Measurements from ENCODE around the gene AVPI1.
A peak's percentile ranks its signal among the peaks of the same experiment; 100 is the strongest.
"Not testable (repeated sequence)": the region's sequence is repeated elsewhere in the genome, so short reads cannot be mapped to it uniquely, and the experiment has no call there.

Gene AVPI1

DNA sequence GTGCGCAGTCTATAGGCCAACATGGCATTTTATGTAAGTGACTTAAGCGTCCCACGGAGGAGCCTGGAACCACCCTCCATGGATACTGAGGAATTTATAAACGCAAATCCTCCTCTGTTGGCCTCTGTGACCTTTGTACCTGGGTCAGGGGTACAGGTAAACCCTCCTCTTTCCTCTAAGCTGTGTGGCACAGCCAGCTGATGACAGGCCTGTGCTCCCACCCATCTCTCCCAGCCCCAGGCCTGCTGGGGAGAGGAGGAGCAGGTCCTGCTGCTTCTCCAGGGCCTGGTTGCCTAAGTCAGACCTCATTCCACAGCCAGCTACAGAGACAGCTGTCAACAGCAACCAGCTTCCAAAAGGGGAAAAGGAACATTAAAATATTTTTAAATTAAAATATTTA is 5.0 kb downstream of the AVPI1 start:
- no peak for DNase-seq

DNA sequence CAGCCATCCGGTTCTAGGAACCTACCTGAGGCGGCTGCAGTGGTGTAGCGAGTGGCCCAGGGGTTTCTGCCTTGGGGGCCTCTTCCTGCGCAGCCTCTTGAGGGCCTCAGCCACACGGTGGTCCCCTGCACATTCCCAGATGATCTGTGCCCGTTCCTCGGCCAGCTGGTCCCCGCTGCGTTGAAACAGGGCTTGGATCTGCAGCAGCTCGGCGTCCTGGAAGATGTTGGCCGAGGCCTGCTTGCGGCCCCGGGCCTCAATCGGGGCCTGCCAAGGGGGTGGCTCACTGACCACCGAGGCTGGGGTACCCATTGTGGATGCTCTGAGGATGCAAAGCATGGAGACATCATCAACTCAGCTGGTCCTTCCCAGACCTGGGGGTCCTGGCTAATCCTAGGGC is 7.4 kb downstream of the AVPI1 start:
- no peak for DNase-seq

DNA sequence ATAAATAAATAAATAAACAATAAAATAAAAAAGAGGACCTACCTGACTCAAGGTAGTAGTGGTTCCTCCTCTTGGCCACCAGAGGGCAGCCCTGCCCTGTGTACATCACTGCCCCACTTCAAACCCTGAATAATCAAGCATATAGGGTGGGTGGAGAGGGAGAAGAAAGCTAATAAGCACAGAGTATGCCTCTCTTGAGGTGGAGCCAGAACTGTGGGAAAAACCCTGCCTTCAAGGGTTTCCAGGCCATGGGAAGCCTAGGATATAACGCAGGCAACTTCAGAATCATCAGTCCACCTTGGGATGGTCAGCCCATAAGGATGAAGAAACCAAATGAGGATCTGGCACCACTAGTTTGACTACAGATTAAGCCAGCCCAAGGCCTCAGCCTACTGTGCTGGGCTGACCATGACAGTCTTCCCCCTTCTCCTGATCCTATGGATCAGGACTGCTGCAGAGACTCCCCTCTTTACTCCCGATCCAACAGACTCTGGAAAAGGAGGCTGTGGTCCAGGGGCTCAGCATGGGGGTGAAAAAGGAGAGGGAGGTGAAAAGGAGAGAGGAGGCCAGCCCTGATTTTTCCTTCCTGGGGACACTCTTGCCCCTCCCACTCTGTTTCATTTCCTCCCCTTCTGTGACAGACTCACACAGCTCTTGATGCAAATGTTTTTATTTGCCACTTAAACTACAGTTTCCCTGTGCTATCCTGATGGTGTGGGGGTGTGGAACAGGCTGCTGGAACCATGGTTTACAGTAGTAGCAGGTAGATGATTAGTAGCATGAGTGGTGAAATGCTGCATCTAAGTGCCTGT is 10.1 kb downstream of the AVPI1 start:
- peak; percentile 26 to 32 for DNase-seq

DNA sequence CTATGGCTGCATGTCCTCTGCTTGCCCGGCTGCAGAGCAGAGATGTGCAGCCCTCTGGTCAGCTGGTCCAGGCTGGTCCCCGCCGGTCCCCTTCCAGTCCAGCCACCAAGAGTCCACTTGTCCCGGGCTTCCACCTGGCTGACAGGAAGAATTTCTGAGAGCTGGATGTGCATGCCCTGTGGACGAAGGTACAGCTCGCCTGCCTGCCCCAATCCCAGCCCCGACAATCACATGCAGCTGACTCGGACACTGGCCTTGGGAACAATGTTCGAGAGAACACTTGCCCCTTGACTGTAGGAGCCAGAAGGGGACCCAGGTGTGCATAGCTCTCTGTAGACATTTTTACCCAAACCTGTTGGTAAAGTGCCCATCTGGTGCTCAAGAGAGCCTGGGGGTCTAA is 11.8 kb downstream of the AVPI1 start:
- no peak for DNase-seq

DNA sequence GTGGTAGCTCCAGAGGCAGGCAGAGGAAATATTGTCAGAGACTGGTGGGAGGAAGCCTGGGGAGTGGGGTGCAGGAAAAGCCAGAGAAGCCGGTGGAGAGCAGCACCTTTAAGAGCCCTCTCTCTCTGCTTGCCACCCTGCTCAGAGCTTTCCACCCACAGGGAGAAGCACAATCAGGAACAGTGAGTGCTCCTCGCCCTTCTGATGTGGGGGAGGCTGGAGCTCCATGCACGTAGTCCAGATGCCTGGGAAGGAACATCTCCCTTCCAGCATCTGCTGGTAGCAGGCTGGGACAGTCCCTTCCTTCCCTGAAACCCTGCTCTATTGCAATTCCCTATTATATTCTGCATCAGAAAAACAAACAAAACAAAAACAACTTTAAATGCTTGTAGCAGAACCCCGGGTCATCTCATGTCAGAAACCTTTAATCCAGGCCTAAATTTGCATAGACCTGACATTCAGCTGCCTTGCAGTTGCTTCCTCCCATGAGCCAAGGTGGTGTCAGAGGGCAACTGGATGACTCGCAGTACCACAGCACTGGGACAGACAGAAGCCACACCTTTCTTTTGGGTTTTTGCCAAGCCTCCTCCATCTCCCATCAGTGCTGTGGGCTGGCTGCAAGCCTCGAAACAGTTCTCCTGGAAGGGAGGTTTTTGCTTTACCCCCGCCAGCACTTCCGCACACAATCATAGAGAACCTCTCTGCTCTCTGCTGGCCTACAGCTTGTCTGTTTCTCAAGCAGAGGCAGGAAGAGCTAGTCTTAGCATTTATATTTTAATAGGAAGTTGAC is 13.1 kb downstream of the AVPI1 start:
- no peak for DNase-seq

DNA sequence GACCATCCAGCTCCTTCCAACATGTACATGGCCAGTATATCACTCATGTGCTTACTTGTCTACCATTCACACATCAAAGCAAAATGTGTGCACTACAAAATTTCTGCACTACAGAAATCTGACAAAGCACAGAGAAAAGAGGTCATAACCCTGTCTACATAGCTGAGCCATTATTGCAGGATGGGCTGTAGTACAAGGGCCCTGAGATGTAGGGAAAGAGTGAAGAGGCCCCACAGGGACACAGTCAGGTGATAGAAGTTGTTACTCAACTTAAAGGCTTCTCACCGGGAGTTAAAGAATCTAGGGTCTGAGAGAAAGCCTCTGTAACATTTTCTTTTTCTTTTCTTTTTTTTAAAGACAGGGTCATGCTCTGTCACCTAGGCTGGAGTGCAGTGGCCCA is 17.5 kb downstream of the AVPI1 start:
- DNase-seq: no peak

DNA sequence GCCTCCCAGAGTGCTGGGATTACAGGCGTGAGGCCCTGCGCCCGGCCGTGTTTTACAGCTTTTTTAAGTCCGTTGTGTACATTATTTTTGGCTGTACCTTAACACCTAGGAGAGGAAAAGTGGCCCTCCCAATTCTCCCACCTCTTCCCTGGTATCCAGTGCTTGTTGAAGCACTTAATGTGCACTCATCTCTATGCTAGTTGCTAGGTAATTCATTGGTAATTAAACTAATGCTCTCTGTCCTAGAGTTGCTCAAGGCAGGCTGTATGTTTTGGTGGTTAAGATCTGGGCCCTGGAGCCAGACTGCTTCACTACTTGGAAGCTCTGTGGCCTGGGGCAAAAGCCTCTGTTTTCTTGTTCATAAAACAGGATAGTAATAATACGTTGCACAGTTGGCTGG is 19.6 kb downstream of the AVPI1 start:
- DNase-seq: no peak

DNA sequence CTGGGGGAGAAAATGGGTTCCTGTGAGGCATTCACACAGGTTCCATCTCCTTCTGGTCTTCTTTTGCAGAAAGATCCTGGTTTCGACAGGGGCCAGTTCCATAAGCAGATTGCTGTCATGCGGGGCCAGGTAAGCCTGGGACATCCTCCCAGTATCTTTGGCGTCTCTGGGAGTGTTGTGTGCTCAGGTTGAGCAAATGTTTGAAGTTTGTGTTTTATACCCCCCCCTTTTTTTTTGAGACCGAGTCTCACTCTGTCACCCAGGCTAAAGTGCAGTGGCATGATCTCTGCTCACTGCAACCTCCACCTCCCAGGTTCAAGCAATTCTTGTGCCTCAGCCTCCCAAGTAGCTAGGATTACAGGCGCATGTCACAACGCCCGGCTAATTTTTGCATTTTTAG is 20.0 kb downstream of the AVPI1 start:
- DNase-seq: no peak

DNA sequence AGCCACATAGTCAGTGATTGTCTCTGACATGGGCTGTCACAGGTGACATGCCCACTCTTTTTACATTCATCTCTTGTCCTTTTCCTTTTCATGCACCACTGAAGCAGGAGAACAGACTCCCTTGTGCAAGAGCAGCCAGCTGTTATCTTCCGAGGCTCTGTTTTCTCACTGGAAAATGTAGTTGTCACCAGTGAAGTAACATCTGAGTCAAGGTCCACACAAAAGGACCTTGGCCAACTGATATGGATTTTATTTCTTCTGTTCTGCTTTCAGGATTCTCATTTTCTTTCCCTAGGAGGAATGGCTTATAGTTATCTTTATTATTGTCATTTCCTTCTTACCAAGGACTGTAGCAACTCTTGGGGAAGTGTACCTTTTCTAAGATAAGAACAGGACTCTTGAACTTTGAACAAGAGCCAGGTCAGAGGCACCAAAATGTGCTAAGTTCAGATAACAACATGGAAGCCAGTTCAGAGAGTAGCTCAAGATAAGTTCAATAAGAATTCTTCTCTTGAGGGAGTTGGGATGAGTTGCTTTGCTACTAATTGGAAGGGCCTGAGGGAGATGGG is 22.7 kb downstream of the AVPI1 start:
- DNase-seq: no peak

DNA sequence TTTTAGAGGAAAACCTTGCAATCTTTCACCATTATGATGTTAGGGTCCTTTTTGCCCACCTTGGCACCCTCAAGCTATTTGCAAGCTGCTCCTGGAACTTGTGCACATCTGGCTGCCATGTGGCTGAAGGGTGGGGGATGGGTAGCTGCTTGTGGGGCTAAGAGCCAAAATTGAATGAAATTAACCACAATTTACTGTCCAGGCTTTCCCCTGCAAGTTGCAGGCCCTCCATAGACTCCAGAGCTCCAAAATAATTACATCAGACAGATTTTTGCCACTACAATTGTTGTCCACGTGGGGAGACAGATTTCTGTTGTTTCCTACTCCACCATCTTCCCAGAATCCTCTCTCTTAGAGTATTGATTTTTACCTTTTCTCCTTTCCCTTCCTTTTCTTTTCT is 27.5 kb downstream of the AVPI1 start:
- no peak for DNase-seq

DNA sequence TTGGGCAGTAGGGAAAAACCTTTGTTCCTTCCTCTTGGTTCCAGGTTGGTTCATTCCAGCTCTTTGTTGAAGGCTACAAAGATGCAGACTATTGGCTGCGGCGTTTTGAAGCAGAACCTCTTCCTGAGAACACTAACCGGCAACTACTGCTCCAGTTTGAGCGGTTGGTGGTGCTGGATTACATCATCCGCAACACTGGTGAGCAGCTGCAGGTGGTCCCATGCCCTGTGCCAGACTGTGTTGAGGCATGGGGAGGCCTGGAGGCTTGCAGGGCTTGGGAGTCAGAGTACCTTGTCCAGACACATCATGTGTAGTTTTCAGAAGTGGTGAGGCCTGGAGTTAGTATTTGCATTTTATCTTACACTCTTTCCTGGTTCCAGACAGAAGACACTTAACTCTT is 30.3 kb downstream of the AVPI1 start:
- DNase-seq: no peak

DNA sequence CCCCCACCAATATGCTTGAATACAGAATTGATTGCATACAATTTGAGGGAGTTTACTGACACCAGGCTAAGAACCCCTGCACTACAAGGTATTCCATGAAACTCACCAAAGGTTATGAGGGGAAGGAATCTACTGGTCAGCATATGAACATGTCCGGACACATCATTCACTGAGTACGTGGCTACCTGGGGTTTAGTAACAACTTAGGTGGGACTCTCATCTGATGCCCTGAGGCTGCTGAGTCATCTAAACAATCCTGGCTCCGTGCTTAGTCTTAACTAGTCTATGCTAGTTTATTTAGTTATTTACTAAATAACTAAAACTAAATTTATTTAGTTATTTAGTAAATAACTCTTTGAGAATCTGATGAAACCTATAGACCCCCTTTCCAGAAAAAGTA is 35.3 kb downstream of the AVPI1 start:
- no peak for DNase-seq

DNA sequence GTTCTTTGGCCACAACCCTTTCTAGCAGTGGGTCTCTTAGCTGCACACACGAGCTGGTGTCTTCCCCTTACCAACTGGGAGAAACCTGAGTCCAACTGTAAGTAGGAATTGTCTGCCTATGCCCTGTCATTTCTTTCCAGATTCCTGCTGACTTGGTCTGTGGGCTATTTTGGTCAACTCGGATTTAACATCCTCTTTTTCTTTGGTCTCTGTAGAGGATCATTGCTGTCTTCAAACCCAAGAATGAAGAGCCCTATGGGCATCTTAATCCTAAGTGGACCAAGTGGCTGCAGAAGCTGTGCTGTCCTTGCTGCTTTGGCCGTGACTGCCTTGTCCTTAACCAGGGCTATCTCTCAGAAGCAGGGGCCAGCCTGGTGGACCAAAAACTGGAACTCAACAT is 36.3 kb downstream of the AVPI1 start:
- no peak for DNase-seq

DNA sequence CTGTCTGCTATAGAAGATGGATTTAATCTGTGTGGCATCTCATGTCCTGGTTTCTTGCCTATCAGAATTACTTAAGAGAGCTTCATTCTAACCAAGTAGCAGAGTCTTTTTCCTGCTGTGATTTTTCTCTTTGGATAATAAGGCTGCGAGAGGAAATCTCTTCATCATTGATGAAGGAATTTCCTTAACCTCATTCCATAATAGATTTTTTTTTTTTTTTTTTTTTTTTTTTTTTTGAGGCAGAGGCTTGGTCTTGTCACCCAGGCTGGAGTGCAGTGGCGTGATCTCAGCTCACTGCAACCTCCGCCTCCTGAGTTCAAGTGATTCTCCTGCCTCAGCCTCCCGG is 37.7 kb downstream of the AVPI1 start:
- DNase-seq: not testable (repeated sequence)

DNA sequence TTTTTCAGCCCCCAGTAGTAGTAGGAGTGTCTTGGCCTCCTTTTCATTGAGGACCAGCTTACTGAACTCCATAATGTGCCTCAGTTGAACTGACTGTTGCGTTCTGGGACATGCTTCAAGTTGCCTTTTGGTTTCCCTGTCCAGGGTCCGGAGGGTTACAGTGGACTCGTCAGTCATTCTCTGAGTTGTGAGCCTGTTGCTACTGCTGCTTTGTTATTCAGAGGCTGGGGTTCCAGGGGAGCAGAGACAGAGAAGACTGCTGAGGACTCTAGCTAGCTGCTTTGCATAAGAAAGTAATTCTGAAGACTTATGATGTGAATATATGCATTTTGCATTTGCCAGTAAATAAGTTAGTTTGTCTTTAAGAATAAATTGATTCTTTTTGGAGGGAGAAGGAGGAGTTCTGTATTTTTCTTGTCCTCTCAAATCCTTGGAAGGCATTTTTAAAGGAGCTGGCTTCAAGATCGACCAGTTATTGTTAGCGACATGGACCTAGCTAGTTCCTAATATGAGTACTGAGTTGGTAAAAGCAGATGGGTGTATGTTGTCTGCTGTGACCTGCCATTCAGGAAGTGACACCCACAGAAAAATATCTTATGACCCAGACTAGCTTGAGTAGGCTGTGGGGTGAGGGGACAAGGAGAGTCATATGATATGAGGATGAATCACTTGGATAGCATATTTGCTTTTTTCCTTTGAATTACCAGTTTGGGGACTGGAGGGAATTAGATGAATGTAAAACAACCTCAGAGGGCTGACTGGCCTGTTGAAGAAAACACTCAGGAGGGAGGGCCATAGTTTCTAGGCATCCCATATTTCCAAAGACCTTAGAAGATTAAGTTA is 38.3 kb downstream of the AVPI1 start:
- DNase-seq: peak; percentile 13 to 19

DNA sequence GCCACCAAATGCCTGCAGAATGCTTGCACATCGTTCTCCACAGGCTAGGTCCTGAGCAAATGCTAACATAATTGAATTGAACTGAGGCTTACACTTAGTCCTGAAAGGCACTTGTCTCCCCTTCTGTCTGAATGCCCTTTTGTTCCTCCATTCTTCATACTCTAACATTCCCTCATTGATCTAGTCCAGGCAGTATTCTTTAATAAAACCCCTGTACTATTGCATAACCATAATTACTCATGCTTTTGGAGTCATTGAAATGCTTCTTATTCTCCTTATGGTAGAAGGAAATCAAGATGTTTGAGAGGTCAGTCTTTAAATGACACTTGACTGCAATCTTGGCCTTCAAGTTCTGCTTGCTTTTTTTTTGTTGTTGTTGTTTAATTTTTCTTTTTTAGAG is 39.5 kb downstream of the AVPI1 start:
- no peak for DNase-seq

DNA sequence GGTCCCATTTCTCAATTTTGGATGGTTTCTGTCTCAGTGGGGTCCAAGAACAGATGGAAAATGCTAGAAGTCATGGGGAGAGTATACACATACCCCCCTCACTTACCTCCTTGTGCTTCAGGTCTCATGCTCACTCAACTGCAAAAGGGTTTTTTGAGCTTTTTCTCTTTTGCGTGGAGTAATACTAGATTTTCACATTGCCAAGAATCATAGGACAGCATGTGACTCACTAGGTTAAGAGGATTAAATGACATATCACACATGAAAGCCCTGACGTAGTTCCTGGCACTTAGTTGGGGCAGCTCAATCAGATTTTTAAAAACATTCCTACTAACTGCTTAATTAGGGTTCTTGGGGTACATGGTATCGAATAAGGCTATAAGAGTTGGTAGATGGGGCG is 42.1 kb downstream of the AVPI1 start:
- no peak for DNase-seq

DNA sequence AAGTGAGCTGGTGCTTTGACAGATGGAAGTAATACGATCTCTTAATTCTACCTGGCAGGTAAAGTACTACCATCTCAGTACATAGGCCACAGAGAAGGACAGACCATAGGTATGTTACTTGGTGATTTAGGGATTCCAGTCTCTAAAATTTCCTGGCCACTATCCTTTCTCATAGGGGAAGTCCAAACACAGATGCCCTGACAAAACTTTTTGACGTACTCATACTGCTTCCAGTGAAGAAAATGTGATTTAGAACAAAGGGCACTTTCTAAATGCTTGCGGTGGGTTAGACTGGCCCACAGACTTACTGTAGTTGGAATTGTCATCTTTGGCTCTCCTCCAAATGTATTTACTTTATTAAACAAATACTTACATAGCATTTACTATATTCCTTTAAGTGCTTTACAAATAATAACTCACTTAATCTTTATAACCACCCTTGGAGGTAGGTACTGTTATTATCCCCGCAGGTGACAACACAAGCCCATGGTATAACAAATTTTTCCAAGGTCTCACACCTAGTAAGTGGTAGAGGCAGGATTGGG is 43.5 kb downstream of the AVPI1 start:
- no peak for DNase-seq

DNA sequence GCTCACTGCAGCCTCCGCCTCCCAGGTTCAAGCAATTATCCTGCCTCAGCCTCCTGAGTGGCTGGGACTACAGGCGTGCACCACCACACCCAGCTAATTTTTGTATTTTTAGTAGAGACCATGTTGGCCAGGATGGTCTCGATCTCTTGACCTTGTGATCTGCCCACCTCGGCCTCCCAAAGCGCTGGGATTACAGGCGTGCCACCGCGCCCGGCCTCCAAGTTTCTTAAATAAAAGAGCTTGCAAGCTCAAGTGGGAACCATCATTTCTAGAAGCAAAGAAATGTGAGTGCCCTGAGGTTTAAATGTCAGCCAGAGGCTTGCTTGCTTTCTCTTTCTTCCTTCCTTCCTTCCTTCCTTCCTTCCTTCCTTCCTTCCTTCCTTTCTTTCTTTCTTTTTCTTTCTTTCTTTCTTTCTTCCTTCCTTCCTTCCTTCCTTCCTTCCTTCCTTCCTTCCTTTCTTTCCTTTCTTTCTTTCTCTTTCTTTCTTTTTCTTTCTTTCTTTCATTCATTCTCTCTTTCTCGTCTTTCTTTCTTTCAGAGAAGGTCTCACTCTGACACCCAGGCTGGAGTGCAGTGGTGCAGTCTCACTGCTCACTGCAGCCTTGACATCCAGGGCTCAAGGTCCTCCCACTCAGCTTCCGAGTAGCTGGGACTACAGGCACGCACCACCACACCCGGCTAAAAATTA is 44.4 kb downstream of the AVPI1 start:
- DNase-seq: not testable (repeated sequence)

DNA sequence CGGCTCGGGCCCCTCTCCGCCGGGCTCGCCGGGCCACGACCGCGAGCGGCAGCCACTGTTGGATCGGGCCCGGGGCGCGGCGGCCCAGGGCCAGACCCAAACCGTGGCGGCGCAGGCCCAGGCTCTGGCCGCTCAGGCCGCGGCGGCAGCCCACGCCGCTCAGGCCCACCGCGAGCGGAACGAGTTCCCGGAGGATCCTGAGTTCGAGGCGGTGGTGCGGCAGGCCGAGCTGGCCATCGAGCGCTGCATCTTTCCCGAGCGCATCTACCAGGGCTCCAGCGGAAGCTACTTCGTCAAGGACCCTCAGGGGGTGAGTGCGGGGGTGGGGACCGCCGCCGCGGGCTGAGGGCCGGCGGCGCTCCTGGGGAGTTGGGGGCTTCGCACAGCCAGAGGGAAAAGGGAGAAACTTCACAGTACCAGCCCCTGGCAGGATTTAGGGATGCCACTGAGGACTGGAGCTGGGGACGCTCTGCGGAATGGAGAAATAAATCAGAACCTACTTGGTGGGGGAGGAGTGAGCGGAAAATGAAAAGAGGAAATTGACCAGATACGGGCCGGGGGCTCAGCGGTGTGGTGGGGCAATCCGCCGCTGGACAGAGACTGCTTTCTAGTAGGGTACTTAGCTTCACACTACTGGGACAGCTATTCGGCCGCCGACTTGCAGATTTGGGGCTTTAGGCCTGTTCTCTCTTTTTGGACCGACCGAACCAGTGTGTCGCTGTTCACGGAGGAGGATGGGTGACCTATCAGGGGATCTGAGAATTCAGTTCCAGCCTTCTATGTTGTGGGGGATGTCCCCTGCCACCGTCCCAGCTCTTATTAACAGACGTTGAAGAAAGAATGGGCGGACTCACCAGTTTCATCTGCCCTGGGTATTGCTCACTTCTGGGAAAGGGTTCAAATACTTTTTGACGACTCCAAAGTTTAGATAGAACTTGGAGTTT is 45.9 kb downstream of the AVPI1 start:
- DNase-seq: peak in 1 of 2 donors; percentile 11
